ENCODE data around the gene INO80. TPM values are rescaled to one million over a fixed set of nuclear protein-coding genes. Genes with fewer than 3 reads are reported as not detected.
"Not testable (repeated sequence)": the region's sequence is repeated elsewhere in the genome, so short reads cannot be mapped to it uniquely, and the experiment has no call there.

INO80 gene
- total RNA-seq, 1 donor from 2014 or later, result 23.5 TPM

GRCh38 chr15:40962317-40962716 lies 153.8 kb downstream of the INO80 start:
- H3K9ac ChIP-seq (ENCODE audit: low read depth in 1 of 3, low read length in 3 of 3); H3K36me3 ChIP-seq (ENCODE audit: control insufficient read depth in 3 of 3, insufficient read depth in 3 of 3, low read length in 3 of 3); H3K27ac ChIP-seq (ENCODE audit: low read depth, low read length); H3K27me3 ChIP-seq (ENCODE audit: control insufficient read depth in 3 of 3, insufficient read depth in 3 of 3, low read length in 3 of 3); H3K4me3 ChIP-seq (ENCODE audit: low read length in 3 of 3); H3K9me3 ChIP-seq (ENCODE audit: control insufficient read depth in 3 of 3, low read length in 3 of 3): not testable (repeated sequence)
- peaks cover 17 to 28% (median 28%) of the 10 kb centered on the region in 3 donors for H3K4me1 ChIP-seq (ENCODE audit: control insufficient read depth in 3 of 3, insufficient read depth in 3 of 3, low read length in 3 of 3)

GRCh38 chr15:40961740-40962139 lies 154.3 kb downstream of the INO80 start:
- H3K9me3 ChIP-seq (ENCODE audit: control insufficient read depth in 3 of 3, low read length in 3 of 3); H3K36me3 ChIP-seq (ENCODE audit: control insufficient read depth in 3 of 3, insufficient read depth in 3 of 3, low read length in 3 of 3); H3K9ac ChIP-seq (ENCODE audit: low read depth in 1 of 3, low read length in 3 of 3); H3K27ac ChIP-seq (ENCODE audit: low read depth, low read length); H3K4me3 ChIP-seq (ENCODE audit: low read length in 3 of 3); H3K27me3 ChIP-seq (ENCODE audit: control insufficient read depth in 3 of 3, insufficient read depth in 3 of 3, low read length in 3 of 3): not testable (repeated sequence)
- peaks cover 23 to 33% (median 33%) of the 10 kb centered on the region in 3 donors for H3K4me1 ChIP-seq (ENCODE audit: control insufficient read depth in 3 of 3, insufficient read depth in 3 of 3, low read length in 3 of 3)

GRCh38 chr15:40960925-40961324 lies 155.2 kb downstream of the INO80 start:
- peaks cover 27 to 36% (median 36%) of the 10 kb centered on the region in 3 donors for H3K4me1 ChIP-seq (ENCODE audit: control insufficient read depth in 3 of 3, insufficient read depth in 3 of 3, low read length in 3 of 3)
- H3K27me3 ChIP-seq (ENCODE audit: control insufficient read depth in 3 of 3, insufficient read depth in 3 of 3, low read length in 3 of 3), result no peaks in the 10 kb centered on the region
- H3K9me3 ChIP-seq (ENCODE audit: control insufficient read depth in 3 of 3, low read length in 3 of 3), result no peaks in the 10 kb centered on the region
- H3K36me3 ChIP-seq (ENCODE audit: control insufficient read depth in 3 of 3, insufficient read depth in 3 of 3, low read length in 3 of 3), result no peaks in the 10 kb centered on the region
- H3K27ac ChIP-seq (ENCODE audit: low read depth, low read length), result no peak overlapping the region
- H3K4me3 ChIP-seq (ENCODE audit: low read length in 3 of 3), result no peak overlapping the region
- peak overlapping the region in 1 of 3 donors; percentile 3 for H3K9ac ChIP-seq (ENCODE audit: low read depth in 1 of 3, low read length in 3 of 3)

GRCh38 chr15:40960151-40960885 lies 155.8 kb downstream of the INO80 start:
- peaks cover 32 to 39% (median 37%) of the 10 kb centered on the region in 3 donors for H3K4me1 ChIP-seq (ENCODE audit: control insufficient read depth in 3 of 3, insufficient read depth in 3 of 3, low read length in 3 of 3)

GRCh38 chr15:40959331-40960141 lies 156.5 kb downstream of the INO80 start:
- Histone ChIP-seq H3K36me3 (ENCODE audit: control insufficient read depth in 3 of 3, insufficient read depth in 3 of 3, low read length in 3 of 3) (no peaks in the 10 kb centered on the region), H3K9me3 (ENCODE audit: control insufficient read depth in 3 of 3, low read length in 3 of 3) (no peaks in the 10 kb centered on the region), H3K27ac (ENCODE audit: low read depth, low read length) (no peak overlapping the region), H3K9ac (ENCODE audit: low read depth in 1 of 3, low read length in 3 of 3) (no peak overlapping the region), H3K4me3 (ENCODE audit: low read length in 3 of 3) (no peak overlapping the region), H3K27me3 (ENCODE audit: control insufficient read depth in 3 of 3, insufficient read depth in 3 of 3, low read length in 3 of 3) (no peaks in the 10 kb centered on the region), H3K4me1 (ENCODE audit: control insufficient read depth in 3 of 3, insufficient read depth in 3 of 3, low read length in 3 of 3) (peaks cover 34 to 44% (median 44%) of the 10 kb centered on the region in 3 donors)

More at GRCh38 chr15:40960151-40960885, 155.8 kb downstream of the INO80 start:
- Histone ChIP-seq H3K9me3 (ENCODE audit: control insufficient read depth in 3 of 3, low read length in 3 of 3) (no peaks in the 10 kb centered on the region), H3K27me3 (ENCODE audit: control insufficient read depth in 3 of 3, insufficient read depth in 3 of 3, low read length in 3 of 3) (no peaks in the 10 kb centered on the region), H3K27ac (ENCODE audit: low read depth, low read length) (no peak overlapping the region), H3K4me3 (ENCODE audit: low read length in 3 of 3) (no peak overlapping the region), H3K9ac (ENCODE audit: low read depth in 1 of 3, low read length in 3 of 3) (peak overlapping the region in 1 of 3 donors; percentile 3), H3K36me3 (ENCODE audit: control insufficient read depth in 3 of 3, insufficient read depth in 3 of 3, low read length in 3 of 3) (no peaks in the 10 kb centered on the region)

GRCh38 chr15:40958723-40959122 lies 157.4 kb downstream of the INO80 start:
- no peaks in the 10 kb centered on the region for H3K27me3 ChIP-seq (ENCODE audit: control insufficient read depth in 3 of 3, insufficient read depth in 3 of 3, low read length in 3 of 3)
- no peaks in the 10 kb centered on the region for H3K9me3 ChIP-seq (ENCODE audit: control insufficient read depth in 3 of 3, low read length in 3 of 3)
- no peak overlapping the region for H3K4me3 ChIP-seq (ENCODE audit: low read length in 3 of 3)
- H3K36me3 ChIP-seq (ENCODE audit: control insufficient read depth in 3 of 3, insufficient read depth in 3 of 3, low read length in 3 of 3), result no peaks in the 10 kb centered on the region
- H3K27ac ChIP-seq (ENCODE audit: low read depth, low read length), result peak overlapping the region; percentile 79
- peaks cover 36 to 50% (median 50%) of the 10 kb centered on the region in 3 donors for H3K4me1 ChIP-seq (ENCODE audit: control insufficient read depth in 3 of 3, insufficient read depth in 3 of 3, low read length in 3 of 3)
- peak overlapping the region in 1 of 3 donors; percentile 51 for H3K9ac ChIP-seq (ENCODE audit: low read depth in 1 of 3, low read length in 3 of 3)

GRCh38 chr15:40958146-40958545 lies 157.9 kb downstream of the INO80 start:
- Histone ChIP-seq H3K4me3 (ENCODE audit: low read length in 3 of 3) (peak overlapping the region in 1 of 3 donors; percentile 29), H3K27me3 (ENCODE audit: control insufficient read depth in 3 of 3, insufficient read depth in 3 of 3, low read length in 3 of 3) (no peaks in the 10 kb centered on the region), H3K4me1 (ENCODE audit: control insufficient read depth in 3 of 3, insufficient read depth in 3 of 3, low read length in 3 of 3) (peaks cover 41 to 55% (median 53%) of the 10 kb centered on the region in 3 donors), H3K36me3 (ENCODE audit: control insufficient read depth in 3 of 3, insufficient read depth in 3 of 3, low read length in 3 of 3) (no peaks in the 10 kb centered on the region), H3K9me3 (ENCODE audit: control insufficient read depth in 3 of 3, low read length in 3 of 3) (no peaks in the 10 kb centered on the region), H3K9ac (ENCODE audit: low read depth in 1 of 3, low read length in 3 of 3) (peak overlapping the region in 1 of 3 donors; percentile 51), H3K27ac (ENCODE audit: low read depth, low read length) (peak overlapping the region; percentile 79)

GRCh38 chr15:40957581-40958051 lies 158.5 kb downstream of the INO80 start:
- peak overlapping the region in 2 of 3 donors; percentile 51 to 59 for H3K9ac ChIP-seq (ENCODE audit: low read depth in 1 of 3, low read length in 3 of 3)
- no peaks in the 10 kb centered on the region for H3K27me3 ChIP-seq (ENCODE audit: control insufficient read depth in 3 of 3, insufficient read depth in 3 of 3, low read length in 3 of 3)
- peak overlapping the region; percentile 79 for H3K27ac ChIP-seq (ENCODE audit: low read depth, low read length)
- H3K4me3 ChIP-seq (ENCODE audit: low read length in 3 of 3), result peak overlapping the region in 1 of 3 donors; percentile 29
- no peaks in the 10 kb centered on the region for H3K9me3 ChIP-seq (ENCODE audit: control insufficient read depth in 3 of 3, low read length in 3 of 3)
- no peaks in the 10 kb centered on the region for H3K36me3 ChIP-seq (ENCODE audit: control insufficient read depth in 3 of 3, insufficient read depth in 3 of 3, low read length in 3 of 3)
- H3K4me1 ChIP-seq (ENCODE audit: control insufficient read depth in 3 of 3, insufficient read depth in 3 of 3, low read length in 3 of 3), result peaks cover 44 to 59% (median 55%) of the 10 kb centered on the region in 3 donors

GRCh38 chr15:40957041-40957555 lies 159.0 kb downstream of the INO80 start:
- H3K4me3 ChIP-seq (ENCODE audit: low read length in 3 of 3), result peak overlapping the region in 2 of 3 donors; percentile 6 to 45
- H3K9ac ChIP-seq (ENCODE audit: low read depth in 1 of 3, low read length in 3 of 3), result peak overlapping the region; percentile 25 to 72 (median 59)
- peaks cover 45 to 64% (median 61%) of the 10 kb centered on the region in 3 donors for H3K4me1 ChIP-seq (ENCODE audit: control insufficient read depth in 3 of 3, insufficient read depth in 3 of 3, low read length in 3 of 3)
- H3K9me3 ChIP-seq (ENCODE audit: control insufficient read depth in 3 of 3, low read length in 3 of 3), result no peaks in the 10 kb centered on the region
- H3K36me3 ChIP-seq (ENCODE audit: control insufficient read depth in 3 of 3, insufficient read depth in 3 of 3, low read length in 3 of 3), result no peaks in the 10 kb centered on the region
- H3K27ac ChIP-seq (ENCODE audit: low read depth, low read length), result peak overlapping the region; percentile 79
- H3K27me3 ChIP-seq (ENCODE audit: control insufficient read depth in 3 of 3, insufficient read depth in 3 of 3, low read length in 3 of 3), result no peaks in the 10 kb centered on the region
